ENCODE data around the gene GGCX. TPM values are rescaled to one million over a fixed set of nuclear protein-coding genes. Genes with fewer than 3 reads are reported as not detected.
A peak's percentile ranks its signal among the peaks of the same experiment; 100 is the strongest.

Gene GGCX
- total and polyA plus RNA-seq, 8 donors: 15.7 to 43.4 (median 27.1) TPM

DNA sequence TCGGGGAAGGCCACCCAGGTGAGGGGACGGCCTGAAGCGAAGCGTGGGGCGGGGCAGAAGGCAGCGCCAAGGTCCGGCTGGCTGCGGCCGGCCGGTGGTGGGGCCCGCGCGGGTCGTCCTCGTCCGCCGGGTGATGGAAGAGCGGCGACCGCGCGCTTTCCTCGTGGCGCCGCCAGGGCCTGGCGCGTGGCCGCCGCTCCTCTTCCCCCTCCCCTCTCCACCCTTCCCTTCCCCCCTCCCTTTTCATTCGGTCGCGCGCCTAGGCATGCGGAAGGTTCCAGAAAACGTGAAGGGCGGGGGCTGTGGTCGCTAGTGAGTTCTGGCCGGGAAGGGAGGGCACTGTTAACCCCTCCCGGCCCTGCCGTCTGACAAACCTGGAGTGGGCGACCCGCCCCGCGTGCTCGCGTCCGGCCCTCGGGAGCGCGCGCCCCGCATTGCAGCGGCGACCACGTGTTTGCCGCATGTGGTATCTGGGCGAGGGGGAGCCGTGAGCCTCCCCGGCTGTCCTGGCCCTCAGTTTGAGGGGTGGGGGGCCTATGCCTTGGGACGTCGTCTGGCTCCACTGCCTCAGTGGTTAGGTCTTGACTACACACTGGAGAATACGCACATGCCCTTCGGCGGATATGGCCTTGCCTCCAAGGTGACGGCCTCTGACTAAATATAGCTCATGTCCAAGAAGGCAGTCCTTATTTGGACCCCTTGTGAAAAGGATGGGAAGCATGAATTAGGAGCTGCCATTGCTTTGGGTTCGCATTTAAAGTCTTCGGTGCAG is 21.7 kb downstream of the GGCX start:
- peak overlapping the region; percentile 94 to 99 (median 98) for H3K27ac ChIP-seq
- TF ChIP-seq, protein P1, sequence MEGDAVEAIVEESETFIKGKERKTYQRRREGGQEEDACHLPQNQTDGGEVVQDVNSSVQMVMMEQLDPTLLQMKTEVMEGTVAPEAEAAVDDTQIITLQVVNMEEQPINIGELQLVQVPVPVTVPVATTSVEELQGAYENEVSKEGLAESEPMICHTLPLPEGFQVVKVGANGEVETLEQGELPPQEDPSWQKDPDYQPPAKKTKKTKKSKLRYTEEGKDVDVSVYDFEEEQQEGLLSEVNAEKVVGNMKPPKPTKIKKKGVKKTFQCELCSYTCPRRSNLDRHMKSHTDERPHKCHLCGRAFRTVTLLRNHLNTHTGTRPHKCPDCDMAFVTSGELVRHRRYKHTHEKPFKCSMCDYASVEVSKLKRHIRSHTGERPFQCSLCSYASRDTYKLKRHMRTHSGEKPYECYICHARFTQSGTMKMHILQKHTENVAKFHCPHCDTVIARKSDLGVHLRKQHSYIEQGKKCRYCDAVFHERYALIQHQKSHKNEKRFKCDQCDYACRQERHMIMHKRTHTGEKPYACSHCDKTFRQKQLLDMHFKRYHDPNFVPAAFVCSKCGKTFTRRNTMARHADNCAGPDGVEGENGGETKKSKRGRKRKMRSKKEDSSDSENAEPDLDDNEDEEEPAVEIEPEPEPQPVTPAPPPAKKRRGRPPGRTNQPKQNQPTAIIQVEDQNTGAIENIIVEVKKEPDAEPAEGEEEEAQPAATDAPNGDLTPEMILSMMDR (IDR thresholded peaks at IDR 0.05): no peak
- no peaks in the 10 kb centered on the region for H3K9me3 ChIP-seq
- WGBS, 2 donors: 0% methylated on average over 35 to 67 of the region's 67 CpGs
- peak overlapping the region; percentile 66 to 98 (median 92) for H3K4me3 ChIP-seq
- H3K27me3 ChIP-seq: no peaks in the 10 kb centered on the region
- DNase-seq: peak; percentile 69 to 88 (median 78)
- H3K36me3 ChIP-seq: peaks cover 15 to 44% (median 36%) of the 10 kb centered on the region in 3 donors
- peaks cover 9 to 48% (median 22%) of the 10 kb centered on the region in 3 donors for H3K4me1 ChIP-seq
- ATAC-seq: peak; percentile 44 to 59 (median 54)
- no peak for FAIRE-seq
- intact Hi-C loops (cut with DNase I): loop anchor here in 1 of 3 donors (10.0 kb wide), 1 partner anchor 65 kb away; no protein-coding TSS in a partner anchor

DNA sequence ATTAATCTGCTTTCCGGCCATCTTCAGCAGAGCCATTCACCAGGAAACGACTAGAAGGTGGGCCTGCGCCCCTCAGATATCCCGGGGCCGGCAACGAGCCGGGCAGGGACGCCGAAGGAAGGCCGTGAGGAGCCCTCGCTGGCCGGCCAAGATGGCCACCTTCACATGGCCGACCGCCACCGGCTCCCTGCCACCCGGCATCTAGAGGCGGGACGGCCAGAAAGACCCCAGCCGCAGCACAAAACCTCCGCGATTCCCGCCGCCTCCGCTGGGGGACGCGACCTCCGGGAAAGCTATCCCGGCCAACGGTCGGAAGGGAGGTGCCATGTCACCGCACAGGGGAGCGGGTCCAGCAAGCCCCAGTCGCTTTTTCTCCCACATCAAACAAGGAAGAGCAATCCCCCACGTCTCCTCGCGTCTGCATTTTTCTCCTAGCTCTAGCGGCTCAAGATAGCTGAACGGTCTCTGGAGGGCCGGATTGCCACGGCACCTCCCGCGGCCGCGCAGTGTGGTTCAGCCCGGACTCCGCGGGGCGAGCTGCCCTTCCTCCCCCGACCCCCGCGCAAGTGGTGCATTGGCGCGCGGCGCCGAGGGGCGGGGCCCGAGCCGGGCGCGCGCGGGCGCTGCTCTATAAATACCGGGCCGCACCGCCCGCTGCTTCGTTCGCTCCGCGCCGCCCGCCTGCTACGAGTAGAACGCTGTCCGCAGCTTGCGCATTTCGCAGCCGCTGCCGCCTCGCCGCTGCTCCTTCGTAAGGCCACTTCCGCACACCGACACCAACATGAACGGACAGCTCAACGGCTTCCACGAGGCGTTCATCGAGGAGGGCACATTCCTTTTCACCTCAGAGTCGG is 22.6 kb downstream of the GGCX start, which contains the start of gene MAT2A:
MAT2A (plus strand) TSS at position 662 of the 854 bp plus-strand sequence; CDS start at position 782, 120 bp downstream.
- H3K27me3 ChIP-seq: no peaks in the 10 kb centered on the region
- 0% methylated on average over 58 to 92 of the region's 92 CpGs for WGBS, 2 donors
- peak within 1 kb of the TSS; percentile 94 to 99 (median 98) for H3K27ac ChIP-seq
- H3K36me3 ChIP-seq: peaks cover 15 to 35% (median 32%) of the 10 kb centered on the region in 3 donors
- TF ChIP-seq, protein P1 (IDR thresholded peaks at IDR 0.05): peak; percentile 45 to 76 (median 72)
- FAIRE-seq (no peak), ATAC-seq (peak; percentile 82 to 90 (median 84)), DNase-seq (peak; percentile 93 to 98 (median 96))
- no peaks in the 10 kb centered on the region for H3K9me3 ChIP-seq
- peak within 1 kb of the TSS; percentile 66 to 98 (median 92) for H3K4me3 ChIP-seq
- intact Hi-C loops (cut with DNase I): loop anchor here in 1 of 3 donors (10.0 kb wide), 1 partner anchor 64 kb away; no protein-coding TSS in a partner anchor
- peaks cover 9 to 45% (median 22%) of the 10 kb centered on the region in 3 donors for H3K4me1 ChIP-seq

DNA sequence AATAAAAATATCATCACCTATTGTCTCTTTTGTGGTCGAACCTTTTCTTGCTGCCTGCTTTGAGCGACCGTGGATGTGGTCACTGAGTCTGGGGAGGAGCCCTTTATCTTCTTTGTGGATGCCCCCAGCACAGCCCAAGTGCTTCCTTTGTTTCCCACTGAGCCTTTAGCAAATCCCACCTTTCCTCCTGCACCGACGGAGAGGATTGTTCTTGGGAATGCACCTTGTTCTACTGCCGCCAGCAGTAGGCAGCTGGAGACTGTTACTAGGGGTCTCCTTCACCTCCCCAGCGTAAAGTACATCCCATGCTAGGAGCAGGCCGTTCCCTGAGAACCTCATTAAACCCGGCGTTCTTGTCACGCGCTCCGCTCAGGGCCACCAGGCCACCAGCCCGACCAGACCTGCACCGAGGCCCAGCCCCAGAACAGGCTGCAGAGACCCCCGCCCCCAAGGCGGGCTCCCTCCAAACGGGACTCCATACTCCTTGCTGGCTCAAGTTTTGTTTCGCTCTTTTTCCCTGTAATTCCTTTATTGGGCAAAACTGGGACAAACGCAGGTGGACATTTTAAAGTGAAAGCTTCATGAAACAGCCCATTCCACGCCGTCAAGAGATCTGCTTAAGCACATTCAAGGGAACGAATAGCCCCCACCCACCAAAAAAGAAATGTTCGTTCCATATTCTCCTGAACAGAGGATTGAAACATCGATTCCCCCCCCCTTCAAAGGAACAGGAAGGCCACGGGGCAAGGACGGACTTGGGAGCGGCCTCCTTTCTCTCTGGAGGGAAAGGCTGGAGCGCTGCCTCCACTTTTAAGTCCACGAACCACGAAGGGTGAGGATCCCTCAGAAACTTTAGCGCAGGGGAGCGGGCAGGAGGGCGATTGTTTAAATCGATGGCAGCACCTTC is 23.4 kb downstream of the GGCX start:
- TF ChIP-seq, protein P1 (IDR thresholded peaks at IDR 0.05): no peak
- Histone ChIP-seq H3K4me1 (peaks cover 9 to 37% (median 22%) of the 10 kb centered on the region in 3 donors), H3K9me3 (no peaks in the 10 kb centered on the region), H3K27ac (peak overlapping the region; percentile 94 to 99 (median 98)), H3K36me3 (peaks cover 7 to 27% (median 23%) of the 10 kb centered on the region in 3 donors), H3K27me3 (no peaks in the 10 kb centered on the region), H3K4me3 (peak overlapping the region; percentile 66 to 98 (median 92))
- intact Hi-C loops (cut with DNase I): loop anchor here in 1 of 3 donors (10.0 kb wide), 1 partner anchor 63 kb away; no protein-coding TSS in a partner anchor
- WGBS, 2 donors: 1% methylated on average over 35 of the region's 35 CpGs
- no peak for FAIRE-seq
- peak; percentile 13 to 41 (median 24) for ATAC-seq
- DNase-seq: peak; percentile 58 to 76 (median 66)

DNA sequence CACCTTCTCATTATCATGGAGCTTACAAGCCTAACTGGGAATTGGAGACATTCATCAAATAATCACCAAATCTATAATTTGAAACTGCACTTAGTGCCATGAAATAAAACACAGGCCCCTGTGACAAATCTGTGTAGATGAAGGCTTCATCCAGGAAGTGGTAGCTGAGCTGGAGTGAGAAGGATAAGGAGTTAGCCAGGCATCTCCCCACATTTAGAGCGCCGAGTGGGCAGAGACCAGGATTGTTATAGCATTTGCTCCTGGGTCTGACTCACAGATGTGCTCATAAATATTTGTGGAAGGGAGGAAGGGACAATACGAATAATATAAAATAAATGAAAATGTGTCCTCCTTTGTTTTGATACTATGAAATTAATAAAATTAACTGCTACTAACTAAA is 24.8 kb downstream of the GGCX start:
- H3K4me3 ChIP-seq: peak overlapping the region in 1 of 4 donors; percentile 98
- no peaks in the 10 kb centered on the region for H3K9me3 ChIP-seq
- no peak for FAIRE-seq
- H3K36me3 ChIP-seq: peaks cover 0 to 13% (median 10%) of the 10 kb centered on the region in 3 donors
- no peak for ATAC-seq
- WGBS, 2 donors: 61 to 77% methylated on average over 3 of the region's 3 CpGs
- TF ChIP-seq, protein P1 (IDR thresholded peaks at IDR 0.05): no peak
- no peaks in the 10 kb centered on the region for H3K27me3 ChIP-seq
- peak overlapping the region in 2 of 4 donors; percentile 98 to 99 for H3K27ac ChIP-seq
- DNase-seq: no peak
- peaks cover 9 to 25% (median 22%) of the 10 kb centered on the region in 3 donors for H3K4me1 ChIP-seq
- intact Hi-C loops (cut with DNase I): loop anchor here in 1 of 3 donors (10.0 kb wide), 1 partner anchor 62 kb away; no protein-coding TSS in a partner anchor

Measured in pancreas (tissue), 10 donors.